ENCODE measurements around the gene TREH. TPM values are rescaled to one million over a fixed set of nuclear protein-coding genes. Genes with fewer than 3 reads are reported as not detected.

The TREH gene
- polyA plus RNA-seq, 3 donors = not detected

DNA sequence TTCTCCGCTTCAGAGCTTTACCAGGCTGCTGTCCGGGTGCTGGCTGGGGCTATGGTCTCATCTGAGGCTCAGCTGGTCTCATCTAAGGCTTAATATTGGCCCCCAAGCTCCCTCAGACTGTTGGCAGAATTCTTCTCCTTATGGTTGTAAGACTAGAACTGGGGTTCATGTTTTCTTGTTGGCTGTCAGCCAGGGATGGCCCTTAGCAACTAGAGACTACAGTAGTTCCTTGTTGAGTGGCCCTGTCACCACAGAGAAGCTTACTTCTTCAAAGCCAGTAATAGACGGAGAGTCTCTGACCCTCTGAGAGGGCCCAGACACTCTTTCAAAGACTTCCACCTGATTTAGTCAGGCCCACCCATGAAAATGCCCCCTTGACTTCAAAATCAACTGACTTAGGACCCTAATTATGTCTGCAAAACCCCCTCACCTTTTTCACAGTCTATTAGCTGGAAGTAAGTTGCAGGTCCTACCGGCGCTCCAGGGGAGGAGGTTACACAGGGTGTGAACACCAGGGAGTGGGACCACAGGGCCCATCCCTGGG, 24.2 kb upstream of the TREH start:
- H4K20me1 ChIP-seq (ENCODE audit: insufficient read depth, low read length) = no peaks in the 10 kb centered on the region
- peak; percentile 77 to 92 (median 77) for DNase-seq
- peaks cover 10 to 19% of the 10 kb centered on the region in 2 donors for H3K36me3 ChIP-seq (replicated peaks in 1 of 2; ENCODE audit: control insufficient read depth in 1 of 2, insufficient read depth in 2 of 2, low read length in 2 of 2)
- H3K27ac Mint-ChIP-seq = peak overlapping the region; percentile 79 to 93 (median 92)
- peaks cover 11% of the 10 kb centered on the region for H3K79me2 ChIP-seq (ENCODE audit: insufficient read depth, low read length)
- peaks cover 0 to 6% (median 0%) of the 10 kb centered on the region in 7 donors for H3K9me3 Mint-ChIP-seq
- H3K4me3 Mint-ChIP-seq = peak overlapping the region in 1 of 2 donors; percentile 39
- no peaks in the 10 kb centered on the region for H3K9me3 ChIP-seq (replicated peaks in 1 of 2; ENCODE audit: control insufficient read depth in 1 of 2, insufficient read depth in 1 of 2, low read length in 2 of 2)
- peak overlapping the region; percentile 42 for H3K9ac ChIP-seq (ENCODE audit: insufficient read depth, low read length, poor library complexity, severe bottlenecking)
- peak overlapping the region; percentile 84 for H3K27ac ChIP-seq (ENCODE audit: low read depth in 1 of 2, low read length in 2 of 2)
- peaks cover 74 to 78% of the 10 kb centered on the region in 2 donors for H3K4me1 ChIP-seq (ENCODE audit: control insufficient read depth in 1 of 2, insufficient read depth in 2 of 2, low read length in 2 of 2)
- peaks cover 17 to 30% of the 10 kb centered on the region in 2 donors for H3K36me3 Mint-ChIP-seq
- H3K27me3 Mint-ChIP-seq (ENCODE audit: low read depth in 3 of 3) = peaks cover 15 to 25% (median 22%) of the 10 kb centered on the region in 3 donors
- H2AFZ ChIP-seq (ENCODE audit: insufficient read depth, low read depth, low read length, poor library complexity, severe bottlenecking) = peak overlapping the region; percentile 26
- no peaks in the 10 kb centered on the region for H3K27me3 ChIP-seq (ENCODE audit: control insufficient read depth in 2 of 2, insufficient read depth in 2 of 2, low read length in 2 of 2)
- intact Hi-C loops (cut with micrococcal nuclease) = loop anchor here in 1 of 2 donors (10.0 kb wide), 1 partner anchor 91 kb away; the partner anchor contains the start of gene DDX6
- peaks cover 62% of the 10 kb centered on the region for H3K4me1 Mint-ChIP-seq
- WGBS (ENCODE audit: insufficient coverage) = 50% methylated on average over 2 of the region's 5 CpGs
- peak overlapping the region in 1 of 3 experiments; percentile 8 for H3K4me3 ChIP-seq (replicated peaks in 1 of 3; ENCODE audit: low read depth in 2 of 3, low read length in 3 of 3)
- TF ChIP-seq, protein P1, sequence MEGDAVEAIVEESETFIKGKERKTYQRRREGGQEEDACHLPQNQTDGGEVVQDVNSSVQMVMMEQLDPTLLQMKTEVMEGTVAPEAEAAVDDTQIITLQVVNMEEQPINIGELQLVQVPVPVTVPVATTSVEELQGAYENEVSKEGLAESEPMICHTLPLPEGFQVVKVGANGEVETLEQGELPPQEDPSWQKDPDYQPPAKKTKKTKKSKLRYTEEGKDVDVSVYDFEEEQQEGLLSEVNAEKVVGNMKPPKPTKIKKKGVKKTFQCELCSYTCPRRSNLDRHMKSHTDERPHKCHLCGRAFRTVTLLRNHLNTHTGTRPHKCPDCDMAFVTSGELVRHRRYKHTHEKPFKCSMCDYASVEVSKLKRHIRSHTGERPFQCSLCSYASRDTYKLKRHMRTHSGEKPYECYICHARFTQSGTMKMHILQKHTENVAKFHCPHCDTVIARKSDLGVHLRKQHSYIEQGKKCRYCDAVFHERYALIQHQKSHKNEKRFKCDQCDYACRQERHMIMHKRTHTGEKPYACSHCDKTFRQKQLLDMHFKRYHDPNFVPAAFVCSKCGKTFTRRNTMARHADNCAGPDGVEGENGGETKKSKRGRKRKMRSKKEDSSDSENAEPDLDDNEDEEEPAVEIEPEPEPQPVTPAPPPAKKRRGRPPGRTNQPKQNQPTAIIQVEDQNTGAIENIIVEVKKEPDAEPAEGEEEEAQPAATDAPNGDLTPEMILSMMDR (IDR thresholded peaks at IDR 0.05) = no peak
- H3K4me2 ChIP-seq (replicated peaks; ENCODE audit: extremely low read depth, low read length, poor library complexity, severe bottlenecking) = peak overlapping the region; percentile 35

DNA sequence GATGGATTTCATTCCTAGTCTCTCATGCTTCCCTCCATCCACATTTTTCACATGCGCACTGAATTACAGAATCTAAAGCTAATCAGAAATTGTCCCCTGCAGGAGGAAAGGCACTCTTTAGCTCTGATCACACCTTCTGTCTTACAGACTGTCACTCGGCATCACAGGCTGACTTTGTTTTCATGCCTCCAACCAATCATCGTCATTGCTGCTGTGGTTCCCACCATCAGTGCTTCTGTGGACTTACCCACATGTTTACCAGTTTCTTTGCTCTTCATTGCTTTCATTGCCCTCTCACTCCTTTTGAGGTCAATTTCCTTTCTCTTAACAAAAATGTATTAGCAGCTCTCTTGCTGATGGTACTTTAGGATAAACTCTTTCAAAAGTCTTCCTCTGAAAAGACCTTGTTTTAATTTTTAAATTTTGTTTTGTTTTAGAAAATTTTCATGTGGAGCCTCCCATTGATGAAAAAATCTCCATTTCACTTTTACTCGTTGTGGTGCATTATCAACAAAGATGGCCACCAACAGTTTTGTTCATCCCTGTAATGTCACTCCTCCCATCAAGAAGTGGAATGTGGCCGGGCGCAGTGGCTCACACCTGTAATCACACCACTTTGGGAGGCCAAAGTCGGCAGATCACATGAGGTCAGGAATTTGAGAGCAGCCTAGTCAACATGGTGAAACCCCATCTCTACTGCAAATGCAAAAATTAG, 20.2 kb upstream of the TREH start:
- Mint-ChIP-seq H3K27me3 (ENCODE audit: low read depth in 3 of 3) (peaks cover 0 to 8% (median 0%) of the 10 kb centered on the region in 3 donors), H3K9me3 (peaks cover 0 to 3% (median 0%) of the 10 kb centered on the region in 7 donors), H3K4me1 (peaks cover 49% of the 10 kb centered on the region), H3K36me3 (peaks cover 3% of the 10 kb centered on the region in 2 donors), H3K27ac (peak overlapping the region; percentile 88 to 99 (median 92)), H3K4me3 (peak overlapping the region in 1 of 2 donors; percentile 4)
- no peaks in the 10 kb centered on the region for H3K27me3 ChIP-seq (ENCODE audit: control insufficient read depth in 2 of 2, insufficient read depth in 2 of 2, low read length in 2 of 2)
- intact Hi-C loops (cut with micrococcal nuclease) = loop anchor here in 1 of 2 donors (10.0 kb wide), 1 partner anchor 95 kb away; the partner anchor contains the start of gene DDX6
- H3K4me1 ChIP-seq (ENCODE audit: control insufficient read depth in 1 of 2, insufficient read depth in 2 of 2, low read length in 2 of 2) = peaks cover 61 to 65% of the 10 kb centered on the region in 2 donors
- H4K20me1 ChIP-seq (ENCODE audit: insufficient read depth, low read length) = no peaks in the 10 kb centered on the region
- H3K36me3 ChIP-seq (replicated peaks in 1 of 2; ENCODE audit: control insufficient read depth in 1 of 2, insufficient read depth in 2 of 2, low read length in 2 of 2) = no peaks in the 10 kb centered on the region
- 94% methylated on average over 6 of the region's 7 CpGs for WGBS (ENCODE audit: insufficient coverage)
- peak overlapping the region; percentile 83 to 86 for H3K27ac ChIP-seq (ENCODE audit: low read depth in 1 of 2, low read length in 2 of 2)
- DNase-seq = no peak
- no peak overlapping the region for H3K9ac ChIP-seq (ENCODE audit: insufficient read depth, low read length, poor library complexity, severe bottlenecking)
- no peak overlapping the region for H2AFZ ChIP-seq (ENCODE audit: insufficient read depth, low read depth, low read length, poor library complexity, severe bottlenecking)
- no peaks in the 10 kb centered on the region for H3K9me3 ChIP-seq (replicated peaks in 1 of 2; ENCODE audit: control insufficient read depth in 1 of 2, insufficient read depth in 1 of 2, low read length in 2 of 2)
- peak overlapping the region in 1 of 3 experiments; percentile 13 for H3K4me3 ChIP-seq (replicated peaks in 1 of 3; ENCODE audit: low read depth in 2 of 3, low read length in 3 of 3)
- H3K4me2 ChIP-seq (replicated peaks; ENCODE audit: extremely low read depth, low read length, poor library complexity, severe bottlenecking) = peak overlapping the region; percentile 51
- TF ChIP-seq, protein P1 (IDR thresholded peaks at IDR 0.05) = no peak
- peaks cover 11% of the 10 kb centered on the region for H3K79me2 ChIP-seq (ENCODE audit: insufficient read depth, low read length)

Data from CD14-positive monocyte (primary cell).